H9 (cell line): ENCODE results near the gene ACKR4. TPM values are rescaled to one million over a fixed set of nuclear protein-coding genes. Genes with fewer than 3 reads are reported as not detected.

Experiments
- DNase-seq: peaks from one replicate; pipeline ENCODE4 v3.0.0-alpha.2; 2017
- H2AFZ ChIP-seq: one replicate; pipeline ENCODE4 v1.6.1; 2013; ENCODE audit warnings: mild to moderate bottlenecking, low read length, control low read depth, moderate library complexity
- H2AK5ac ChIP-seq: 2 replicates; pipeline ENCODE4 v1.6.1; 2013; ENCODE audit warnings: low read length, control low read depth, mixed read lengths; ENCODE audit not compliant: insufficient read length
- H2BK120ac ChIP-seq: one replicate; pipeline ENCODE4 v1.6.1; 2013; ENCODE audit warnings: low read depth, mild to moderate bottlenecking, low read length, control low read depth, inconsistent platforms; ENCODE audit not compliant: poor library complexity, severe bottlenecking
- H2BK12ac ChIP-seq: 2 replicates; pipeline ENCODE4 v1.6.1; 2013; ENCODE audit warnings: low read length, control low read depth, mixed read lengths, low read depth; ENCODE audit not compliant: insufficient read length
- H2BK15ac ChIP-seq: 2 replicates; pipeline ENCODE4 v1.6.1; 2013; ENCODE audit warnings: low read depth, low read length, control low read depth
- H2BK20ac ChIP-seq: one replicate; pipeline ENCODE4 v1.6.1; 2013; ENCODE audit warnings: low read depth, mild to moderate bottlenecking, low read length, control low read depth, inconsistent platforms; ENCODE audit not compliant: poor library complexity, severe bottlenecking
- H2BK5ac ChIP-seq: 2 replicates; pipeline ENCODE4 v1.6.1; 2013; ENCODE audit warnings: low read length, control low read depth, mixed read lengths; ENCODE audit not compliant: insufficient read length
- H3K14ac ChIP-seq: 2 replicates; pipeline ENCODE4 v1.6.1; 2013; ENCODE audit warnings: low read length, control low read depth; ENCODE audit not compliant: insufficient read depth
- H3K18ac ChIP-seq: 2 replicates; pipeline ENCODE4 v1.6.1; 2013; ENCODE audit warnings: low read depth, mild to moderate bottlenecking, mixed read lengths, low read length, control low read depth; ENCODE audit not compliant: insufficient read length
- H3K23ac ChIP-seq: 2 replicates; pipeline ENCODE4 v1.6.1; 2013; ENCODE audit warnings: low read length, control low read depth, mixed read lengths, low read depth; ENCODE audit not compliant: insufficient read length
- H3K23me2 ChIP-seq: 2 replicates; pipeline ENCODE4 v1.6.1; 2013; ENCODE audit warnings: low read depth, mild to moderate bottlenecking, mixed read lengths, low read length, control low read depth; ENCODE audit not compliant: insufficient read length, poor library complexity, severe bottlenecking
- H3K27ac ChIP-seq: 2 replicates; pipeline ENCODE4 v1.5.1; 2013; ENCODE audit warnings: low read length, control low read depth, mixed read lengths, low read depth; ENCODE audit not compliant: insufficient read length
- H3K27me3 ChIP-seq: 2 replicates; pipeline ENCODE4 v1.6.1; 2013; ENCODE audit warnings: low read length, control low read depth, inconsistent platforms; ENCODE audit not compliant: insufficient read depth
- H3K4ac ChIP-seq: 2 replicates; pipeline ENCODE4 v1.6.1; 2013; ENCODE audit warnings: low read depth, mild to moderate bottlenecking, control low read depth, inconsistent platforms, low read length, moderate library complexity
- H3K4me1 ChIP-seq: 2 replicates; pipeline ENCODE4 v1.6.1; 2013; ENCODE audit warnings: low read length, control low read depth, inconsistent platforms; ENCODE audit not compliant: insufficient read depth
- H3K4me2 ChIP-seq: 2 replicates; pipeline ENCODE4 v1.6.1; 2013; ENCODE audit warnings: low read length, control low read depth, mixed read lengths; ENCODE audit not compliant: insufficient read length, insufficient read depth
- H3K56ac ChIP-seq: 2 replicates; pipeline ENCODE4 v1.6.1; 2013; ENCODE audit warnings: low read depth, mild to moderate bottlenecking, mixed read lengths, low read length, control low read depth; ENCODE audit not compliant: insufficient read length
- H3K79me1 ChIP-seq: 2 replicates; pipeline ENCODE4 v1.6.1; 2013; ENCODE audit warnings: low read depth, mild to moderate bottlenecking, moderate library complexity, low read length, control low read depth, inconsistent platforms; ENCODE audit not compliant: insufficient read depth, poor library complexity, severe bottlenecking
- H3K79me2 ChIP-seq: 2 replicates; pipeline ENCODE4 v1.6.1; 2013; ENCODE audit warnings: low read length, control low read depth, inconsistent platforms; ENCODE audit not compliant: insufficient read depth
- H3K9ac ChIP-seq: 2 replicates; pipeline ENCODE4 v1.6.1; 2013; ENCODE audit warnings: low read length, control low read depth, mixed read lengths; ENCODE audit not compliant: insufficient read length; ENCODE audit errors: extremely low read depth
- H3K9me3 ChIP-seq: one replicate; pipeline ENCODE4 v1.6.1; 2013; ENCODE audit warnings: low read depth, low read length, inconsistent platforms; ENCODE audit not compliant: control insufficient read depth
- H3T11ph ChIP-seq: one replicate; pipeline ENCODE4 v1.6.1; 2013; ENCODE audit warnings: mild to moderate bottlenecking, low read length, control low read depth, inconsistent platforms
- H4K20me1 ChIP-seq: one replicate; pipeline ENCODE4 v1.6.1; 2013; ENCODE audit not compliant: control insufficient read depth, insufficient read length, insufficient read depth
- H4K5ac ChIP-seq: 2 replicates; pipeline ENCODE4 v1.6.1; 2013; ENCODE audit warnings: low read depth, mild to moderate bottlenecking, mixed read lengths, low read length, control low read depth; ENCODE audit not compliant: insufficient read length
- H4K8ac ChIP-seq: replicated peaks from 2 replicates; pipeline ENCODE4 v1.6.1; 2013; ENCODE audit warnings: low read length, control low read depth, mixed read lengths, low read depth; ENCODE audit not compliant: insufficient read length
- H4K91ac ChIP-seq: 2 replicates; pipeline ENCODE4 v1.6.1; 2013; ENCODE audit warnings: low read depth, mild to moderate bottlenecking, moderate library complexity, mixed read lengths, low read length, control low read depth; ENCODE audit not compliant: insufficient read length
- H3K27ac Mint-ChIP-seq, 3 experiments: 2 replicates in 2 of 3; 3 replicates in 1 of 3; pipeline ENCODE4 v1.8.0; 2020 to 2021; ENCODE audit warnings: mixed read lengths in 3 of 3, mild to moderate bottlenecking in 1 of 3, moderate library complexity in 1 of 3
- H3K27me3 Mint-ChIP-seq: 2 replicates; pipeline ENCODE4 v1.8.0; 2021; ENCODE audit warnings: low read depth, mild to moderate bottlenecking, moderate library complexity, mixed read lengths
- H3K36me3 Mint-ChIP-seq, 3 experiments: 2 replicates in 2 of 3; 3 replicates in 1 of 3; pipeline ENCODE4 v1.8.0; 2020 to 2021; ENCODE audit warnings: low read depth in 3 of 3, mixed read lengths in 3 of 3; ENCODE audit not compliant: insufficient read depth in 1 of 3
- H3K4me1 Mint-ChIP-seq, 2 experiments: 2 replicates each; pipeline ENCODE4 v1.8.0; 2020; ENCODE audit warnings: mixed read lengths in 2 of 2
- H3K4me3 Mint-ChIP-seq, 2 experiments: 2 replicates in 1 of 2; 3 replicates in 1 of 2; pipeline ENCODE4 v1.8.0; 2020 to 2021; ENCODE audit warnings: mild to moderate bottlenecking in 2 of 2, mixed read lengths in 2 of 2, moderate library complexity in 1 of 2
- H3K9me3 Mint-ChIP-seq, 2 experiments: 2 replicates in 1 of 2; 3 replicates in 1 of 2; pipeline ENCODE4 v1.8.0; 2020; ENCODE audit warnings: mild to moderate bottlenecking in 2 of 2, mixed read lengths in 2 of 2, moderate library complexity in 1 of 2
- total RNA-seq: library from RNA; stranded (reverse); gene quantifications from 2 replicates; pipeline ENCODE4 v1.2.1, GENCODE V29; 2021
- TF ChIP-seq, protein P1 (sequence below): fragments of 200-600 bp; sonication (generic); conservative IDR thresholded peaks from 3 replicates; pipeline ENCODE4 v1.8.0; 2021; ENCODE audit warnings: antibody characterized with exemption, mild to moderate bottlenecking

The ACKR4 gene
- total RNA-seq, 1 experiment from 2014 or later: not detected

- no peak overlapping the region for H4K5ac ChIP-seq
- H3T11ph ChIP-seq: no peak overlapping the region
- no peak overlapping the region for H2BK5ac ChIP-seq
- H3K56ac ChIP-seq: no peak overlapping the region
- peaks cover 4% of the 10 kb centered on the region; the same call in 1 of the 2 replicates for H3K4me1 ChIP-seq
- no peak for DNase-seq
- peaks cover 0 to 7% (median 0%) of the 10 kb centered on the region in 3 experiments; a peak in 3 of 7 replicates for H3K36me3 Mint-ChIP-seq
- H3K4me3 Mint-ChIP-seq: no peak overlapping the region
- H4K20me1 ChIP-seq: no peaks in the 10 kb centered on the region
- no peak overlapping the region for H3K4me2 ChIP-seq
- H2BK12ac ChIP-seq: no peak overlapping the region
- no peak overlapping the region for H2AK5ac ChIP-seq
- no peaks in the 10 kb centered on the region for H3K79me2 ChIP-seq
- H2BK20ac ChIP-seq: no peak overlapping the region
- H2BK15ac ChIP-seq: no peak overlapping the region
- no peaks in the 10 kb centered on the region for H3K27me3 Mint-ChIP-seq
- TF ChIP-seq, protein P1, sequence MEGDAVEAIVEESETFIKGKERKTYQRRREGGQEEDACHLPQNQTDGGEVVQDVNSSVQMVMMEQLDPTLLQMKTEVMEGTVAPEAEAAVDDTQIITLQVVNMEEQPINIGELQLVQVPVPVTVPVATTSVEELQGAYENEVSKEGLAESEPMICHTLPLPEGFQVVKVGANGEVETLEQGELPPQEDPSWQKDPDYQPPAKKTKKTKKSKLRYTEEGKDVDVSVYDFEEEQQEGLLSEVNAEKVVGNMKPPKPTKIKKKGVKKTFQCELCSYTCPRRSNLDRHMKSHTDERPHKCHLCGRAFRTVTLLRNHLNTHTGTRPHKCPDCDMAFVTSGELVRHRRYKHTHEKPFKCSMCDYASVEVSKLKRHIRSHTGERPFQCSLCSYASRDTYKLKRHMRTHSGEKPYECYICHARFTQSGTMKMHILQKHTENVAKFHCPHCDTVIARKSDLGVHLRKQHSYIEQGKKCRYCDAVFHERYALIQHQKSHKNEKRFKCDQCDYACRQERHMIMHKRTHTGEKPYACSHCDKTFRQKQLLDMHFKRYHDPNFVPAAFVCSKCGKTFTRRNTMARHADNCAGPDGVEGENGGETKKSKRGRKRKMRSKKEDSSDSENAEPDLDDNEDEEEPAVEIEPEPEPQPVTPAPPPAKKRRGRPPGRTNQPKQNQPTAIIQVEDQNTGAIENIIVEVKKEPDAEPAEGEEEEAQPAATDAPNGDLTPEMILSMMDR: no peak
- H4K8ac ChIP-seq: no peak overlapping the region
- no peak overlapping the region for H3K23ac ChIP-seq
- no peak overlapping the region for H2AFZ ChIP-seq
- no peak overlapping the region for H3K18ac ChIP-seq
- no peak overlapping the region for H4K91ac ChIP-seq
- H3K23me2 ChIP-seq: no peaks in the 10 kb centered on the region
- H3K27me3 ChIP-seq: no peaks in the 10 kb centered on the region
- H3K4me1 Mint-ChIP-seq: peaks cover 5 to 6% of the 10 kb centered on the region in 2 experiments
- H3K27ac Mint-ChIP-seq: no peak overlapping the region
- no peak overlapping the region for H3K27ac ChIP-seq
- H3K9ac ChIP-seq: no peak overlapping the region
- H3K9me3 Mint-ChIP-seq: no peaks in the 10 kb centered on the region
- no peak overlapping the region for H3K14ac ChIP-seq
- no peaks in the 10 kb centered on the region for H3K9me3 ChIP-seq
- no peak overlapping the region for H2BK120ac ChIP-seq
- no peaks in the 10 kb centered on the region for H3K79me1 ChIP-seq
- no peak overlapping the region for H3K4ac ChIP-seq
Measured at GRCh38 chr3:132594498-132594897, 2.6 kb upstream of the ACKR4 start.
